Inflammatory macrophage treated with lipopolysaccharide for 1 hour (primary cell): ENCODE results near the gene SLC35D2.
"Not testable (repeated sequence)": the region's sequence is repeated elsewhere in the genome, so short reads cannot be mapped to it uniquely, and the experiment has no call there.

Source experiments
- DNase-seq, 2 donors: peaks; one replicate each; pipeline ENCODE4 v3.0.0-alpha.2; 2020 to 2022

Gene SLC35D2

DNA sequence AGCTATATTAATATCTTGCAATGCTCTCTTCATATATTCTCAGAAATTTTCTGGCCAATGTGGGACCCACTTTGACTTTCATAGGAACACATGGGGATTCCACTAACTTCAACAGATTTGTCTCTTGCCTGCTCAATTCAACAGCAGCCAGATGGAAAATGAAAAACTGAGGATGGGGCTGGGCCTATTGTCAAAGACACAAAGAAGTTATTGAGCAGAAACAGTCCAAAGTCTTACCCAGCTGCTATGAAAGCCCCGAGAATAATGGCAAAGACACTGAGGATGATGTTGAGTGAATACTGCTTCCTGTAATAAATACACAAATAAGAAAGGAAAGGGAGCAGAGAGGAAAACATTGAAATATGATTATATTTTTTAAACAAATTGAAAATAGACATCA, 32.6 kb downstream of the SLC35D2 start:
- DNase-seq: no peak

- no peak for DNase-seq
Measured at GRCh38 chr9:96348261-96348660, 35.2 kb downstream of the SLC35D2 start.

DNA sequence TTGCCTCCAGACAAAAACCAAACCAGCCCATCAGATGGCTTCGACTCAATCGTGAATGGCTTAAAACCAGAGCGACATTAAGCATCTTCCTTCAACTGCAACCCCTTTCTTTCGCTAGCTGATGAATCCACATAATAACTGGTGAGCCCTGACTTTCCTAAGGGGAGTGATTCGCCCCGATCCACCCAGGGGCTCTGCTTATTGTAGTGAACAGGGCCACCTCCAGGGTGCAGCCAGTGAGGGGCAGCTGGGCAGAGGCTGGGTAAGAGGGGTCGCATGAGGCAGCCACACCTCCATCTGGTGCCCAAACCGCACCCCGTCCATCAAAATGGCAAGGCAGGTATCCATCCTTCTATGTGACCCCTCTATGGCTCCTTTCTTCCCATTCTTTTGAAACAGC, 38.0 kb downstream of the SLC35D2 start:
- no peak for DNase-seq

GRCh38 chr9:96344458-96345180, 38.9 kb downstream of the SLC35D2 start:
- peak in 1 of 2 donors; percentile 24 for DNase-seq

DNA sequence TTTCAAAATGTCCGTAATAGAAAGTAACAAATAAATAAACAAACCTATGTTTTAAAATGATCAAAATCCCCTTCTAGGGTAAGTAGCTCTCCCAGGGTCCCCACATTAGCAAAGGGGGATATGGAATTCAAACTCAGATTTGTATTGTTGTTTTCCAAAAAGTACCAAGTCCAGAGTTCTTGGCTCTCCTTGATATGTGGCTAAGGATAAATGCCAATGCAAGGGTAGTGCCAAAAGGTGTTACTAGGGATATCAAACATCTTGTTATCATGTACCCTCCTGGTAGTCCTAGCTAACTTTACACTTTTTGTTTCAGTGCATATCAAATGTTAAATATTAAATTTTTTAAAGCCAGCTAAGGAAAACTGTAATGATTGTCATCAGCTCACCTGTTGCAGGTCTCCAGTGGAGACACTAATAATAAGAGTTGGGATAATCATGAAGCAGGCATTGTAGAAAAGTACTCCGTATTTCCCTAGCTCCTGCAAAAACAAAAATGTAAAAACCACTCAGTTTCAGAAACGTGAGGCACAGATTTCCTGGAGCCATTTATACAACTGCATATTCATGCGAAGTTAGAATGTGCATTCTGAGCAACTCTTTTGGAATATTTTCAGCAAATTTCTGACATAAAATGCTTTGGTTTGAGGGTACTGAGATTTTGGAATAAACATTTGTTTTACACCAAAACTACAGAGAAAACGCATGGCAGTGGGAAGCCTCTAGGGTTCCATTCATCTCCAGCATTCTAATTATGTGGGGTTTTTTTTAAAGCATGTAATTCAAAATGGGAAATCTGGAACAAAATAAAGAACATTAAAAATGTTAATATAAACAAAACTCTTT, 39.8 kb downstream of the SLC35D2 start:
- DNase-seq: no peak

DNA sequence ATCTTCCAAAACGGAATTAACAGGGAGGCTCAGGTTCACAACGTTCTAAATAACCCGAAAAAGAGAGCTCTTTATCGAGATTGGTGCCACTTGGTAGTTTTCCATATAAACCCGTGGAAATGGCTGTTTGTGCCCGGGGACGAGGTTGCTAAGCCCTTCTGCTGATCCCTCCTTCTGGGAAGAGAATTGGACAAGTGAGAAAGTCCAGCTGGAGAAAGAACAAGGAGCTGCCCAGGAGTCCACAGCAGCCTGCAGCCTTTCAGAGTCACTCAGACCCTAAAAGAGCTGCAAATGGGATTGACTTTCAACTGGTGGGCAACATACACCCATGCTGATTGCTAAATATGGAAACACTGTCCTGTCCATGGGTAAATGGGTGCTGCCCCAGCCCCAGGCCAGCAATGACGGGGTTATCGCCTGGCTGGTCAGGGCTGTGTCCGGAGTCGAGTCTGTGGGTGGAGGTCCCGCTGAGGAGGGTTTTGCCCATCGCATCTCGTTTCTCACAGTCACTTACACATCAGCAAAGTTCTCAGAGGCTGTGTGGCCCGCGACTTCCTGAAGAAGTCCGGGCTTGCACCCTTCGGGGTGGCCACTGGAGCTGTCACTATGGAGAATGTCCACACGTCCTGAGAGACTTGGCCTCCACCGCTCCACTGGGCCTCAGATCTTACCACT, 40.8 kb downstream of the SLC35D2 start:
- no peak for DNase-seq

DNA sequence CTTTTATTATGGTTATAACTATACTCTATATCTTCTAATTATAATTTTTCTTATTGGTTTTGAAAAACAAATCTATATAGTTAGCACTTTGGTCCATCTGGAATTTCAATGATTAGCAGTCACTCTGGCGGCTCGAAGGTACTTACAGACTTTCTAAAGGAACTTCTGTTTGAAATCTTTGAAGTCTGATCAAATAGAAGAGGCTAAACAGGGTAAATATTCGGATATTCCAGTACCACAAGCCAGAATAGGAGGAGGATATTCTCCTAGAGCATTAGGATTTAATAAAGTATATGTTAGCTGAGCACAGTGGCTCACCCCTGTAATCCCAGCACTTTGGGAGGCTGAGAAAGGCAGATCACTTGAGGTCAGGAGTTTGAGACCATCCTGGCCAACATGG, 42.8 kb downstream of the SLC35D2 start:
- no peak for DNase-seq

DNA sequence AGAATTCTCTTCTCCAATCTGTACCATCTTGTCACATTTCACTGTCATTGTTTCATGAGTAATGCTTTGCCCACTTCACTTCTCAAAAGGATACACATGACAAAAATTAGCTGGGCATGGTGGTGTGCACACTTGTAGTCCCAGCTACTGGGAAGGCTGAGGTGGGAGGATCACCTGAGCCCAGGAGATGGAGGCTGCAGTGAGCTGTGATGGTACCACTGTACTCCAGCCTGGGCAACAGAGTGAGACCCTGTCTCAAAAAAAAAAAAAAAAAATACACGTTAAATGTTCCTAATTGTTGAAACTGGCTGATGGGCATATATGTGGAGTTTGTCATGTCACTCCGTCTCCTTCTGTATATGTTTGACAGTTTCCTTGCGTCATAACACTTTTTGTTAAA, 45.2 kb downstream of the SLC35D2 start:
- no peak for DNase-seq

GRCh38 chr9:96333958-96334357, 49.6 kb downstream of the SLC35D2 start:
- no peak for DNase-seq

DNA sequence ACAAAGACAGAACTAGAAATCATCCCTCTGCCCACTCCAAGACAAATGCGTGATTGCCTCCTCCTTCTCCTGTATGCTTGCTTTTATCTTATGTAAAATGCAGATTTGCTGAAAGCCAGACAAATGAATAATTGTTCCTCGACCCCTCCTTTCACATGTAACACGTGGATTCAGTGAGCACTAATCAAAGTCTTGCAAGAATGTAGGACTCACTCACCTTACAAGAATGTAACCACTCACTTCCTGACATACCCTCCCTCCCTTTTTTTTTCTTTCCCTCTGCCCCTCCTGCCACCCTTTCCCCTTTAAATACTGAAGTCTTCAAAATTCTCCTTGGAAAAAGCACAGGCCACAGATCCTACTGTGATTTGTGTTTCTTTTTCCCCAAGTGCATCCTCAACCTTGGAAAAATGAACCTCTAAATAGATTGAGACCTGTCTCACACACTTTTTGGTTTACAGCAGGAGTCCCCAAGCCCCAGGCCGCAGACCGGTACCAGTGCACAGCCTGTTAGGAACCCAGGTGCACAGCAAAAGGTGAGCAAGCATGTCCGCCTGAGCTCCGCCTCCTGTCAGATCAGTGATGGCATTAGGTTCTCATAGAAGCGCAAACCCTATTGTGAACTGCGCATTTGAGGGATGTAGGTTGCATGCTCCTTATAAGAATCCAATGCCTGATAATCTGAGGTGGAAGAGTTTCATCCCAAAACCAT, 52.1 kb downstream of the SLC35D2 start:
- no peak for DNase-seq

DNA sequence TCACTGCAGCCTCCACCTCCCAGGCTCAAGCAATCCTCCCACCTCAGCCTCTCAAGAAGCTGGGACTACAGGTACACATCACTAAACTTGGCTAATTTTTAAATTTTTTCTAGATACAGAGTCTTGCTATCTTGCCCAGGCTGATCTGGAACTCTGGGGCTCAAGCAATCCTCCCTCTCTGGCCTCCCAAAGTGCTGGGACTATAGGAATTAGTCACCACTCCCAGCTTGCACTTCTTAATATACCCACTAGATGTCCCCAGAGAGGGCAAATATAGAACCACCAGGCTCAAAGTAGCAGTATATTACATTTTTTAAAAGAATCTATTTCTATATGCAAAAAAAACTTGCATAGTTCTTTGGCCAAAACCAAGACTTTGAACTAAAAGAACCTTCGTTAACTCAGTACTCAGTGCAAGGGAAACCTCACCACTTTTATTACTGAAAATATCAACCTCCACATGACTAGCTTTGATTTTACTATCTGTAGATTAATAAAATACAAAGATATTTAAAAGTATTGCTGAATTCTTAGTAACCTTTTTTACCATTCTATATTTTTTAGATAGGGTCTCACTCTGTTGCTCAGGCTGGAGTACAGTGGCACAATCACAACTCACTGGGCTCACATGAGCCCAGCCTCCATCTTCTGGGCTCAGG, 55.7 kb downstream of the SLC35D2 start:
- DNase-seq: peak; percentile 34 to 91

GRCh38 chr9:96323169-96323568, 60.3 kb downstream of the SLC35D2 start:
- DNase-seq: no peak

- DNase-seq: not testable (repeated sequence)
Measured at GRCh38 chr9:96322736-96323135, 60.8 kb downstream of the SLC35D2 start.

DNA sequence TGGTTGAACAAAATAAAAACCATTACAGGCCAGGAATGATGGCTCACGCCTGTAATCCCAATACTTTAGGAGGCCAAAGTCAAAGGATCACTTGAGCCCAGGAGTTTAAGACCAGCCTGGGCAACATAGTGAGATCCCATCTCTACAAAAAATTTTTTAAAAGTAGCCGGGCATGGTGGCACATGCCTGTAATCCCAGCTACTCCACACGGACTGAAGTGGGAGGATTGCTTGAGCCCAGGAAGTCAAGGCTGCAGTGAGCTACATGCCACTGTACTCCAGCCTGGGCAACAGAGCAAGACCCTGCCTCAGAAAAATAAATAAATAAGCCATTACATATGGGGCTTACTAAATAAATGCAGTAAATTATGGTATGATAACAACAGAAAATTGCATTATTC, 61.3 kb downstream of the SLC35D2 start:
- DNase-seq: not testable (repeated sequence)

DNA sequence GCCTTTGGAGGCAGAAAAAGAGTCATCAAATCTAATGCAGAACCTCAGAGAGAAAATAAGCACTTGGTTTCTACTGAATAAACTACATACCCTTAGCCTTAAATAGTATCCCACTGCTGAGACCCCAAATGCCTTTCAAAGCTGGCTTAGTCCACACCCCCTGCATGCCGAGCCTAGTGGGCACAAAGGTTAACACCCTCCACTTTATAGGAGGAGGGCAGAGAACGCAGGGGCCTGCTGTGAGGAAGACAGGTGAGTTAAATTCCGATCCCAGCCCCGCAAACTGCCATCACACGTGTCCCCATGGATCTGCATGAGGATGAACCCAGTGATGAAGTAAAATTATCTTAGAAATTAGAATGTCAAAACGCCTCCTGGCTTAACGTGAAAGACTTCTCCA, 62.0 kb downstream of the SLC35D2 start:
- no peak for DNase-seq

GRCh38 chr9:96320749-96321280, 62.7 kb downstream of the SLC35D2 start:
- DNase-seq: no peak

GRCh38 chr9:96318921-96319565, 64.5 kb downstream of the SLC35D2 start:
- peak; percentile 52 to 74 for DNase-seq

- peak; percentile 12 to 70 for DNase-seq
Measured at GRCh38 chr9:96317335-96317980, 66.1 kb downstream of the SLC35D2 start.

- DNase-seq: no peak
Measured at GRCh38 chr9:96309850-96310249, 73.7 kb downstream of the SLC35D2 start.

DNA sequence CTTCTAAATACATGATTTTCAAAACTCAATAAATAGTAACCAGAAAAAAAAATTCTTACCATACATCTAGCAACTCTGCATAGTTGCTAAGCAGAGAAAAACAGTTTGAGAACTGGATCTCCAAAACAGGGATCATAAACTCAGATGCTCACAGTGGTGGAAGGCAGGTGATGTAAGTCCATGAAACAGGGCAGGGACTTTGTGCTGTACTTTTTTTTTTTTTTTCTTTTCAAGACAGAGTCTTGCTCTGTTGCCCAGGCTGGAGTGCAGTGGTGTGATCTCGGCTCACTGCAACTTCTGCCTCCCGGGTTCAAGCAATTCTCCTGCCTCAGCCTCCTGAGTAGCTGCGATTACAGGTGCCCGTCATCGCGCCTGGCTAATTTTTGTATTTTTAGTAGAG, 76.6 kb downstream of the SLC35D2 start:
- DNase-seq: not testable (repeated sequence)

DNA sequence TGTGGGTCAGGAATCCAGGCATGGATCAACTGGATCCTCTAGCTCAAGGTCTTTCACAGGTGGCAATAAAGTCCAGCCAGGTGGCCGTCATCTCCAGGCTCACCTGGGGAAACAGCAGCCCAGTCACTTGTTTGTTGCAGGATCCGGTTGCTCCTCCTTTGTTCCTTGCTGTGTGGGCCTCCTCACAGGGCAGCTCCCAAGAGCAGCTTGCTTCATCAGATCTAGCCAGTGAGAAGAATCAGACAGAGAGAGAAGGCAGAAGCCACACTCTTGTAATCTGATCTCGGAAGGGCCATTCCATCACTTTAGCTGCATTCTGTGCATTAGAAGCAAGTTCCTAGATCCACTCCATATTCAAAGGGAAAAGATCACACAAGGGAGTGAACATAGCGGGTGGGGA, 78.3 kb downstream of the SLC35D2 start:
- DNase-seq: no peak
